Glomerular visceral epithelial cell (primary cell): ENCODE results near the gene COPE.
"Not testable (repeated sequence)": the region's sequence is repeated elsewhere in the genome, so short reads cannot be mapped to it uniquely, and the experiment has no call there.

ENCODE experiments used
- DNase-seq: peaks from one replicate; pipeline ENCODE4 v3.0.0-alpha.2; 2016; ENCODE audit errors: extremely low spot score

COPE gene

GRCh38 chr19:18940769-18941627, 21.8 kb upstream of the COPE start, which contains the start of gene HOMER3:
Gene HOMER3 (minus strand): TSS chr19:18941217. CDS start chr19:18938982, 2,235 bp downstream.
- DNase-seq = peak; percentile 70

DNA sequence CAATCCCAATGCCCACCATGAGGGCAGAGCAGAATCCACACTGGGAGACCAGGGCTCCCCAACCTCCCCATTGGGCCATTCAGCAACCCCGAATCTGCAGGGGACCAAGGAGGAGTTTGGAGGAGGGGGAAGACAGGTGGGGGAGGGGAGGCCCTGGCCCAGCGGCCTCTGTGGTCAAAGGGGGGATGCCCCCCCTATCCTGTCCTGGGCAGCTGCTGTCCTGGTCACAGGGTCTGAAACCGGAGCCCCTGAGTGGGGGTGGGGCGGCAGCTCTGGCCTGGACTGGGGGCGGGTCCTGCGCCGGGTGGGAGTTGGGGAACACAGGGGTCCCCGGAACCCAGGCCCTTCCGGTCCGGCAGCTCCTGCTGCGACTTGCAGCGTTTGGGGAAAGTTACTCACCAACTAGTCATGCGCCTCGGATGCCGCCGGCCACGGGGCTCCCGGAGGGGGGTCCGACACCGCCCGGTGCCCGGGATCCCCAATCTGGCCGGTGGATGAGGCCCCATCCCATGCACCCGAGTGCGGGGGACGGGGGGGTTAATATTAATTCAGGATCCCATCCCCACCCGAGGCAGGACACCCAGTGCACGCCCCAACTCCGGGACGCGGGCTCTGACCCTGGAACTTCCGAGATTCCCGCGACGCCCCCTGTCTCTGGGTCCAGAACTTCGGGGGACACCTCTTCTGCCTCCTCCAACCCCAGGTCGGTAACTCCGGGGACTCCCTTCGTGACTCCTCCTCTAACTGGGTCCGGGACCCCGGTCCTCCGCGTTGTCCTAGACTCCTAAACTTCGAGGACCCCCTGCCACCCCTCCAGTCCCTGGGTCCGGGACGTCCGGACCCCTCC, 21.0 kb upstream of the COPE start:
- peak; percentile 50 for DNase-seq

GRCh38 chr19:18939163-18939562, 20.0 kb upstream of the COPE start:
- no peak for DNase-seq

- DNase-seq = no peak
Observed at GRCh38 chr19:18933297-18933696, 14.1 kb upstream of the COPE start.

GRCh38 chr19:18932216-18932841, 13.1 kb upstream of the COPE start:
- peak; percentile 28 for DNase-seq

DNA sequence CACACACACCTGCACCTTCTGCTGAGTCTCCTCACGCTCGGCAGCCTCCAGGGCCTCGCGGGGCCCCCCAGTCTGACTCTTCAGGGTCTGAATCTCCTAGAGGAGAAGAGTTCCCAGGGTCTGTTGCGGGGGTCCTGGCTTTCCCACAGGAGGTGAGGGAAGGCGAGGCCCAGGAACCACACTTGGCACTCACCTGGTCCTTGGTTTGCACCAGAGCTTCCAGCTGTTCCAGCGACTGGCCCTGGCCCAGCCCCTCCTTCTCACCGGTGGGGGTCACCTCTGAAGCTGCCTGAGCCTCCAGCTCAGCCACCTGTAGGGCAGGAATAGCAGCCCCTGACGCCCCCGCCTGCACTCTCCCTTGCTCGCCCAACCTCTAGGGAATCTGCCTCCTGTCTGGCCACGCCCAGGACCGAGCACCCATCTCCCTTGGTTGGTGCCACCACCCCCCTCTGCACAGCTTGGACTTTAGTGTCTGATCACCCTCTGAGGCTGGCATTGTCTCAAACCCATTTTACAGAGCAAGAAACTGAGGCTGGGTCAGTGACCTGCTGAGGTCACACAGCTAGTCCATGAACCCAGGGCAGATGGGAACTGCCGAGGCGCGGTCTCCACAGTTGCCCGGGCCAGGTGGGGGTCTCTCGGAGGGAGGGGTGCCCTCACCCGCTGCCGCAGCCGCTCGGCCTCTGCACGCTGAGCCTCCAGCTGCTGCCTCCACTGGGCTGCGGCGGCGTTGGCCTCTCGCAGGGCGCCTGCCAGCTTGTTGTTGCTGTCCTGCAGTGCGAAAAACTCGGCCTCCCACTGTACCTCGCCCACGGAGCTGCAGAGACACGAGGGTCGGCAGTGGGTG, 12.4 kb upstream of the COPE start:
- DNase-seq = no peak

DNA sequence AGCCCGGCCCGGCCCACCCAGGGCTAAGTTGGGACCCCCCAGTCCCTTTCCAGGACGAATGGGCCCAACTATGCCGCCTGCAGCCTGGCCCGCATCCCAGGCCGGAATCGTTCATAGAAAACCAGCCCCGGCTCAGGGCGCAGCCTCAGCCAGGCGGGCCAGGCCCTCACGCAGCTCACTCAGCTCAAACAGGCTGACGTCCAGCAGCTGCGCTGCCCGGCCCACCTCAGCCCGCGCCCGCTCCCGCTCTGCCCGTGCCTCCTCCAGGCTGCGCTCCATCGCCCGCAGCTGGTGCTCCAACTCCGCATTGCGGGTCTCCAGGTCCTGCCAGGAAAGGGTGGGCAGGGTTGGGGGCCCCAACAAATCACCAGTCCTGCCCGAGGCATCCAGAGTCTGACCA, 10.1 kb upstream of the COPE start:
- no peak for DNase-seq

- no peak for DNase-seq
Observed at GRCh38 chr19:18928018-18928805, 9.0 kb upstream of the COPE start.

DNA sequence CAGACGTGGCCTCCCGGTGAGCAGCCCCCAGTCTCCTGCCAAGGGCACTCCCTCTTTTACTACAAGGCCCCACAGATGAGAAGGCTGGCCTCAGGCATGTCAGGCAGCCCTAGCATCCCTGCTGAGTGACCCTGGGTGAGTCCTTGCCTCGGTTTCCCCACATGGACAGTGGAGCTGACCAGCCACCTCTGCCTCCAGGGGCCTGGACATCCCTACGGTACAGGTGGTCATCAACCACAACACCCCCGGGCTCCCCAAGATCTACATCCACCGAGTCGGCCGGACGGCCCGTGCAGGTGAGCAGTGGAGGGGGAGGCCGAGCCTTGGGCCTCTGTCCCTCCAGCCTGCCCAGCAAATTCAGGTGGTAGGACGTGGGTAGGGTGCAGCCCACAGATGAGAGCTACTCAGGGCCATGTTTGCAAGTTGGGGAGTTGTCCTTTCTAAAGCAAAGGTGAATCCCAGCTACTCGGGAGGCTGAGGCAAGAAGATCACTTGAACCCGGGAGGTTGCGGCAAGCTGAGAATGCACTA, 5.6 kb upstream of the COPE start:
- DNase-seq = no peak

DNA sequence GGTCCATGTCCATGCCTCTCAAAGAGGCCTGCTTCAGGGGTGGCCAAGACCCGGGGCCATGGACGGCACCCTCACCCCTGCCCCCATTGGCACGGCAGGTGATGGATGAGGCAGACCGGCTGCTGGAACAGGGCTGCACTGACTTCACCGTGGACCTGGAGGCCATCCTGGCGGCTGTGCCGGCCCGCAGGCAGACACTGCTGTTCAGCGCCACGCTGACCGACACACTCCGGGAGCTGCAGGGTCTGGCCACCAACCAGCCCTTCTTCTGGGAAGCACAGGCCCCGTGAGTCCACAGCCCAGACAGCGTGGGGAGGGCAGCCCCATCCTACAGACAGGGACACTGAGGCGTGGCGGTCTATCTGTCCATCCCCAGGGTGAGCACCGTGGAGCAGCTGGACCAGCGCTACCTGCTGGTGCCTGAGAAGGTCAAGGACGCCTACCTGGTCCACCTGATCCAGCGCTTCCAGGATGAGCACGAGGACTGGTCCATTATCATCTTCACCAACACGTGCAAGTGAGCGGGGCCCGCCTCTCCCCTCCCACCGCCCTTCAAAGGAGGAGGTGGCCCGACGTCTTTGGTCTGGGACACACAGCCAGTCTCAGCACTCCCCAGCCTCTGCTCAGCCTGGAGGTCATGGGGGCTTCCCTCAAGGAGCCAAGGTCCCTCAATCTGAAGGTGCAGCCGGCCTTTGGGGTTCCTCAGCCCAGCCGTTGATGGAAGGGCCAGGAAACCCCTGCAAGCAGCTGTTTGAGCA, 3.2 kb upstream of the COPE start:
- no peak for DNase-seq

DNA sequence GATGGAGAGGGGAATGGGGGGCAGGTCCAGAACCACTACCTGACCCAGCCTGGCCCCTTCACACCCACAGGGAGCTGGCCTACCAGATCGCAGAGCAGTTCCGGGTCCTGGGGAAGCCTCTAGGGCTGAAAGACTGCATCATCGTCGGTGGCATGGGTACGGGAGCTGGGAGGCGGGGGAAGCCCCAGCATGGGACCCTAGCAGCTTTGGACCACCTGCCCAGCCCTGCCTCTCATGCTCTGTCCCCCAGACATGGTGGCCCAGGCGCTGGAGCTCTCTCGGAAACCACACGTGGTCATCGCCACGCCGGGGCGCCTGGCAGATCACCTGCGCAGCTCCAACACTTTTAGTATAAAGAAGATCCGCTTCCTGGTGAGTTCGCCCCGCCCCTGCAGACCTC, 2.4 kb upstream of the COPE start:
- DNase-seq = no peak

GRCh38 chr19:18920400-18920799, 1.2 kb upstream of the COPE start:
- DNase-seq = no peak

DNA sequence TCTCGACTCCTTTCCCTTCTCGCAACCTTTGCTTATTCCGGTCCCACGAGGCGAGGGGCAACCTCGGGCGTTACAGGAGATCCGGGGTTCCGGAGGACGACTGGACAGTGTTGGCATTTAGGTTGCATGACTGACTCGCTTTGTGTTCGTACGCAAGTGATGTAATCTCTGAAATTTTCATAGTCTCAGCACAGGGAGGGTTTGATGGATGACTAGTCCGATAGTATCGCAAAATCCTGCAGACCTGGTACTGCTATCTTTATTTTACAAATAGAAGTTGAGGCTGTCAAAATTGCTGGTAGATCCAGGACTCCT, 670 bp upstream of the COPE start:
- DNase-seq = no peak

DNA sequence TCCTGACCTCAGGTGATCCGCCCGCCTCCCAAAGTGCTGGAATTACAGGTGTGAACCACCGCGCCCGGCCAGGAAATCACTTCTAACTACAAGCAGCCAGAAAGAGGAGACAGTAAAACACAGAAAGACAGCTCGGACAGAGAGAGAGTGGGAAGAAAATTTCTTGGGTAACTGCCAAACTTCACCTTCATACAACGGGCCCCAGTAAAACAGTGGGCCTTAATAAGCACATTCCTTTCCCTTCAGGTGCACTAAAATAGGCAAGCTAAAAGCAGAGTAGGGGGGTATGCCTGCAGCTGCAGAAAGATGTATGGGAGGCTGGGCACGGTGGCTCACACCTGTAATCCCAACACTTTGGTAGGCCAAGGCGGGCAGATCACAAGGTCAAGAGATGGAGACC, 1.6 kb downstream of the COPE start:
- DNase-seq = not testable (repeated sequence)

DNA sequence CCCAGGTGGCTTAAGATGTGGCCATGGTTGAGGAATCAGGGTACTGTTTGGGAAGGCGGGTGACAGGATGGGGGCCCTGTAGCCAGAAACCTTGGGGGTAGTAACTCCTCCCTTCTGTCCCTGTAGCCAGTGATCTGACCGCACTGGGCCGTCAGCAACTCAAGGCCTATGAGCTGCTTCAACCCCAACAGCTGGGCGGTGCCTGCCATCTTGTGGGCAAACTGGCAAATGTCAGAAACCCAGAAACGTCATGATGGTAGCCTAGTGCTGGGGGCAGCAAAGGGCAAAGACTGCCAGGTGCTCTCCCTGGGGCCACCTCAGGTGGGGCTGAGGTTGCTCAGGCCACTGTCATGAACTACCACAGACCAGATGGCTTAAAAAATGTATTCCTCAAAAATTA, 3.5 kb downstream of the COPE start:
- peak; percentile 42 for DNase-seq

- DNase-seq = no peak
Observed at GRCh38 chr19:18913466-18913865, 5.7 kb downstream of the COPE start.

GRCh38 chr19:18912933-18913332, 6.3 kb downstream of the COPE start:
- no peak for DNase-seq

DNA sequence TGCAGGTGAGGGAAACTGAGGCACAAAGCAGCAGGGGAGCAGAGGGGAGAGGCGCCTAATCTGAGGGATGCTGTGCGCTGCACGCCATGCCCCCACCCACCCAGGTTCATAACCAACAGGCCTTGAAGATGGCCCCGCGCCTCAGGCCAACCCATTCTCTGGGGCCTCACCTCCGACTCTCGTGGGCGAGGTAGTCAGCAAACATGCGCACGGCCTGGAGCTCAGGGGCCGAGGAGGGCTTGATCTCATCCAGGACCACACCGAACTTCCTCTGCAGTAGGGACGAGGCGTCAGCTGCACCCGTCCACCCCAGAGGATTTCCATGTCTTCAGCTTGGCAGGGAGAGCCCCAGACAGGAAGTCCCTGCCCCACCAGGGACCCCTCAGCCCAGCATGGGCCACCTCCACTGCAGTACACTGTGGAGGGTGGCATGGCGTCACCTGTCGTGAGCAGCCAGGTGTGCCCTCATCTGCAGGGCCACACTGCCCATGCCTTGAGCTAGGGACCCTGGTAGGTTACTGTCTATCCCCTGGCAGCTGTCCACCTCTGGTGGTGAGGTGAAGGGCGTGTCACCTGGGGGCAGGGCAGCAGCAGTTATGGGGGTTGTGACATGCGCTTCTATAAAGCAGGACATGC, 8.3 kb downstream of the COPE start:
- DNase-seq = no peak

GRCh38 chr19:18910010-18910409, 9.2 kb downstream of the COPE start:
- DNase-seq = no peak
